ENCODE measurements around the gene DDA1.

GRCh38 chr19:17303167-17303939 is 6.0 kb upstream of the DDA1 start, which contains the start of gene ABHD8:
- no peak for TF ChIP-seq EZH2 (IDR thresholded peaks at IDR 0.05; ENCODE audit: borderline replicate concordance, low read length)
- TF ChIP-seq CTCF (conservative IDR thresholded peaks at IDR 0.05 in 1 of 2, IDR thresholded peaks at IDR 0.05 in 1 of 2; ENCODE audit: extremely low read depth in 1 of 2, insufficient read depth in 1 of 2, low read depth in 1 of 2, low read length in 2 of 2), result peak; percentile 10 to 49
